Astrocyte (in vitro differentiated cells and primary cell): ENCODE measurements around the gene KCNK13. TPM values are rescaled to one million over a fixed set of nuclear protein-coding genes. Genes with fewer than 3 reads are reported as not detected.

Source experiments
- DNase-seq: peaks from one replicate; pipeline ENCODE4 v3.0.0-alpha.2; 2010; ENCODE audit warnings: low read depth
- FAIRE-seq: peaks from 2 replicates; lab custom pipeline; 2011; peaks lifted over from hg19 to GRCh38; lab: Jason Lieb, UNC
- H2AFZ ChIP-seq: 2 replicates; pipeline ENCODE4 v1.6.0; 2012; ENCODE audit warnings: low read depth, low read length, inconsistent platforms
- H3K27ac ChIP-seq: 2 replicates; pipeline ENCODE4 v1.5.1; 2011; ENCODE audit warnings: low read depth, low read length, inconsistent platforms
- H3K27me3 ChIP-seq: 2 replicates; pipeline ENCODE4 v1.6.0; 2011; ENCODE audit warnings: low read length, inconsistent platforms; ENCODE audit not compliant: insufficient read depth
- H3K36me3 ChIP-seq: 2 replicates; pipeline ENCODE4 v1.5.1; 2011; ENCODE audit warnings: low read length, inconsistent platforms; ENCODE audit not compliant: insufficient read depth
- H3K4me1 ChIP-seq: 2 replicates; pipeline ENCODE4 v1.5.1; 2011; ENCODE audit warnings: low read length, inconsistent platforms; ENCODE audit not compliant: insufficient read depth
- H3K4me2 ChIP-seq: 2 replicates; pipeline ENCODE4 v1.6.0; 2012; ENCODE audit warnings: low read length, inconsistent platforms
- H3K4me3 ChIP-seq: 2 replicates; pipeline ENCODE4 v1.5.1; 2011; ENCODE audit warnings: low read depth, mild to moderate bottlenecking, low read length, inconsistent platforms; ENCODE audit not compliant: insufficient read depth
- H3K79me2 ChIP-seq: 2 replicates; pipeline ENCODE4 v1.6.0; 2012; ENCODE audit warnings: mild to moderate bottlenecking, low read length, inconsistent platforms; ENCODE audit not compliant: insufficient read depth
- H3K9ac ChIP-seq: 2 replicates; pipeline ENCODE4 v1.6.0; 2012; ENCODE audit warnings: mild to moderate bottlenecking, low read length, inconsistent platforms
- H3K9me3 ChIP-seq: 2 replicates; pipeline ENCODE4 v1.5.1; 2012; ENCODE audit warnings: low read depth, mild to moderate bottlenecking, low read length, inconsistent platforms; ENCODE audit not compliant: insufficient read depth
- H4K20me1 ChIP-seq: 2 replicates; pipeline ENCODE4 v1.6.0; 2012; ENCODE audit warnings: low read length, inconsistent platforms; ENCODE audit not compliant: insufficient read depth
- H3K27ac Mint-ChIP-seq: one replicate; pipeline ENCODE4 v1.8.0; 2021; ENCODE audit warnings: mild to moderate bottlenecking, mixed read lengths; ENCODE audit not compliant: unreplicated experiment
- H3K27me3 Mint-ChIP-seq: one replicate; pipeline ENCODE4 v1.8.0; 2021; ENCODE audit warnings: low read depth, mixed read lengths; ENCODE audit not compliant: unreplicated experiment
- H3K36me3 Mint-ChIP-seq: one replicate; pipeline ENCODE4 v1.8.0; 2021; ENCODE audit warnings: low read depth, mixed read lengths; ENCODE audit not compliant: unreplicated experiment
- H3K4me1 Mint-ChIP-seq: one replicate; pipeline ENCODE4 v1.8.0; 2021; ENCODE audit warnings: low read depth, mixed read lengths; ENCODE audit not compliant: unreplicated experiment
- H3K4me3 Mint-ChIP-seq: one replicate; pipeline ENCODE4 v1.8.0; 2021; ENCODE audit warnings: mild to moderate bottlenecking, moderate library complexity, mixed read lengths; ENCODE audit not compliant: unreplicated experiment
- H3K9me3 Mint-ChIP-seq: one replicate; pipeline ENCODE4 v1.8.0; 2021; ENCODE audit warnings: mild to moderate bottlenecking, mixed read lengths; ENCODE audit not compliant: unreplicated experiment
- CTCF ChIP-seq: IDR thresholded peaks from 2 replicates; pipeline ENCODE4 v1.5.1; 2011; ENCODE audit warnings: low read depth, mild to moderate bottlenecking, inconsistent platforms, low read length, moderate library complexity; ENCODE audit not compliant: insufficient read depth
- EZH2 ChIP-seq: IDR thresholded peaks from 2 replicates; pipeline ENCODE4 v1.6.1; 2012; ENCODE audit warnings: mild to moderate bottlenecking, low read length, inconsistent platforms; ENCODE audit not compliant: insufficient read depth
- total RNA-seq: library from RNA; stranded (reverse); gene quantifications from 2 replicates; pipeline ENCODE4 v1.2.1, GENCODE V29; 2021

Gene KCNK13
- total RNA-seq, 1 donor from 2014 or later: 0.09 TPM

- DNase-seq: no peak
- Histone ChIP-seq H3K9me3 (no peaks in the 10 kb centered on the region), H4K20me1 (no peaks in the 10 kb centered on the region), H2AFZ (peak overlapping the region; percentile 88), H3K27ac (no peak overlapping the region), H3K4me1 (peaks cover 20% of the 10 kb centered on the region), H3K4me3 (peak overlapping the region; percentile 63), H3K27me3 (peaks cover 41% of the 10 kb centered on the region), H3K79me2 (no peaks in the 10 kb centered on the region), H3K4me2 (peak overlapping the region; percentile 95), H3K9ac (no peak overlapping the region), H3K36me3 (no peaks in the 10 kb centered on the region)
- no peak overlapping the region for H3K27ac Mint-ChIP-seq
- H3K4me1 Mint-ChIP-seq: peaks cover 3% of the 10 kb centered on the region
- H3K9me3 Mint-ChIP-seq: no peaks in the 10 kb centered on the region
- no peak overlapping the region for H3K4me3 Mint-ChIP-seq
- TF ChIP-seq EZH2 (peak; percentile 3), CTCF (no peak)
- peaks cover 49% of the 10 kb centered on the region for H3K27me3 Mint-ChIP-seq
- no peaks in the 10 kb centered on the region for H3K36me3 Mint-ChIP-seq
- no peak for FAIRE-seq
Observed at GRCh38 chr14:90060965-90061684, 669 bp upstream of the KCNK13 start.

- Histone ChIP-seq H3K79me2 (no peaks in the 10 kb centered on the region), H3K4me1 (peaks cover 20% of the 10 kb centered on the region), H3K36me3 (no peaks in the 10 kb centered on the region), H2AFZ (peak overlapping the region; percentile 74), H3K27me3 (peaks cover 41% of the 10 kb centered on the region), H3K4me2 (peak overlapping the region; percentile 82), H4K20me1 (no peaks in the 10 kb centered on the region), H3K27ac (no peak overlapping the region), H3K9ac (no peak overlapping the region), H3K4me3 (peak overlapping the region; percentile 33), H3K9me3 (no peaks in the 10 kb centered on the region)
- Mint-ChIP-seq H3K36me3 (no peaks in the 10 kb centered on the region), H3K27ac (peak overlapping the region; percentile 71), H3K9me3 (no peaks in the 10 kb centered on the region), H3K27me3 (peaks cover 47% of the 10 kb centered on the region), H3K4me1 (peaks cover 3% of the 10 kb centered on the region), H3K4me3 (peak overlapping the region; percentile 57)
- peak; percentile 95 for TF ChIP-seq EZH2
- TF ChIP-seq CTCF: no peak
- FAIRE-seq (no peak), DNase-seq (no peak)
Observed at GRCh38 chr14:90062127-90062794, 467 bp downstream of the KCNK13 start.
